ENCODE data around the gene RIMBP2.

The RIMBP2 gene

GRCh38 chr12:130626601-130627000 is 89.5 kb downstream of the RIMBP2 start:
- TF ChIP-seq CTCF (IDR thresholded peaks at IDR 0.05; ENCODE audit: control insufficient read depth, extremely low read depth, insufficient read depth): no peak
- no peak overlapping the region for H3K4me3 ChIP-seq (ENCODE audit: low read depth, low read length)
- no peak for DNase-seq (ENCODE audit: low read depth)

GRCh38 chr12:130625201-130625600 is 90.9 kb downstream of the RIMBP2 start:
- TF ChIP-seq CTCF (IDR thresholded peaks at IDR 0.05; ENCODE audit: control insufficient read depth, extremely low read depth, insufficient read depth): no peak
- H3K4me3 ChIP-seq (ENCODE audit: low read depth, low read length): no peak overlapping the region
- DNase-seq (ENCODE audit: low read depth): no peak

GRCh38 chr12:130622803-130623202 is 93.3 kb downstream of the RIMBP2 start:
- no peak for DNase-seq (ENCODE audit: low read depth)
- no peak for TF ChIP-seq CTCF (IDR thresholded peaks at IDR 0.05; ENCODE audit: control insufficient read depth, extremely low read depth, insufficient read depth)
- H3K4me3 ChIP-seq (ENCODE audit: low read depth, low read length): no peak overlapping the region

- TF ChIP-seq CTCF (IDR thresholded peaks at IDR 0.05; ENCODE audit: control insufficient read depth, extremely low read depth, insufficient read depth): no peak
- DNase-seq (ENCODE audit: low read depth): no peak
- H3K4me3 ChIP-seq (ENCODE audit: low read depth, low read length): no peak overlapping the region
Measured at GRCh38 chr12:130621696-130622298, 94.3 kb downstream of the RIMBP2 start.

GRCh38 chr12:130620756-130621155 is 95.3 kb downstream of the RIMBP2 start:
- no peak overlapping the region for H3K4me3 ChIP-seq (ENCODE audit: low read depth, low read length)
- TF ChIP-seq CTCF (IDR thresholded peaks at IDR 0.05; ENCODE audit: control insufficient read depth, extremely low read depth, insufficient read depth): no peak
- DNase-seq (ENCODE audit: low read depth): no peak

- H3K4me3 ChIP-seq (ENCODE audit: low read depth, low read length): no peak overlapping the region
- no peak for DNase-seq (ENCODE audit: low read depth)
- TF ChIP-seq CTCF (IDR thresholded peaks at IDR 0.05; ENCODE audit: control insufficient read depth, extremely low read depth, insufficient read depth): no peak
Measured at GRCh38 chr12:130620281-130620680, 95.8 kb downstream of the RIMBP2 start.

- no peak for DNase-seq (ENCODE audit: low read depth)
- no peak for TF ChIP-seq CTCF (IDR thresholded peaks at IDR 0.05; ENCODE audit: control insufficient read depth, extremely low read depth, insufficient read depth)
- no peak overlapping the region for H3K4me3 ChIP-seq (ENCODE audit: low read depth, low read length)
Measured at GRCh38 chr12:130619385-130620001, 96.6 kb downstream of the RIMBP2 start.

Measured in LNCaP clone FGC (cell line).